H1 (cell line): ENCODE results near the gene TMEM114. TPM values are rescaled to one million over a fixed set of nuclear protein-coding genes. Genes with fewer than 3 reads are reported as not detected.
"Not testable (repeated sequence)": the region's sequence is repeated elsewhere in the genome, so short reads cannot be mapped to it uniquely, and the experiment has no call there.

ENCODE experiments used
- CTCF ChIA-PET: fragments of 300-600 bp; sonication (Branson Sonifier 250); formaldehyde crosslinking; loops from one replicate; lab custom pipeline; 2021; ENCODE audit not compliant: partially characterized antibody; lab: Charles Lee
- POLR2A ChIA-PET: fragments of 300-600 bp; sonication (Branson Sonifier 250); formaldehyde crosslinking; loops from one replicate; lab custom pipeline; 2021; ENCODE audit warnings: inconsistent platforms; ENCODE audit not compliant: partially characterized antibody; lab: Charles Lee
- DNase-seq, 2 experiments: peaks; one replicate each; pipeline versions ENCODE4 v3.0.0 to v3.0.0-alpha.2; 2010 to 2022; ENCODE audit warnings: low spot score in 2 of 2, low read depth in 1 of 2, mixed read lengths in 1 of 2
- FAIRE-seq: peaks from 2 replicates; lab custom pipeline; 2011; peaks lifted over from hg19 to GRCh38; lab: Jason Lieb, UNC
- H2AFZ ChIP-seq: 2 replicates; pipeline ENCODE4 v1.8.1; 2012; ENCODE audit warnings: low read length, inconsistent platforms
- H2AK5ac ChIP-seq: 2 replicates; pipeline ENCODE4 v1.6.1; 2013; ENCODE audit warnings: low read depth, low read length
- H2BK120ac ChIP-seq: replicated peaks from 2 replicates; pipeline ENCODE3; 2013; ENCODE audit warnings: low read depth, low read length, inconsistent platforms
- H2BK12ac ChIP-seq: 2 replicates; pipeline ENCODE4 v1.6.1; 2013; ENCODE audit warnings: low read depth, low read length
- H2BK15ac ChIP-seq: 2 replicates; pipeline ENCODE4 v1.6.1; 2013; ENCODE audit warnings: low read length
- H2BK20ac ChIP-seq: 2 replicates; pipeline ENCODE4 v1.6.1; 2013; ENCODE audit warnings: low read length
- H2BK5ac ChIP-seq: 2 replicates; pipeline ENCODE4 v1.6.1; 2013; ENCODE audit warnings: low read depth, low read length
- H3K14ac ChIP-seq: 2 replicates; pipeline ENCODE4 v1.6.1; 2013; ENCODE audit warnings: inconsistent platforms; ENCODE audit not compliant: insufficient read length
- H3K18ac ChIP-seq: 2 replicates; pipeline ENCODE4 v1.6.1; 2013; ENCODE audit warnings: low read length; ENCODE audit errors: extremely low read depth
- H3K23ac ChIP-seq: 2 replicates; pipeline ENCODE4 v1.6.1; 2013; ENCODE audit warnings: inconsistent platforms; ENCODE audit not compliant: insufficient read length
- H3K23me2 ChIP-seq: 2 replicates; pipeline ENCODE4 v1.6.1; 2013; ENCODE audit warnings: low read depth, low read length
- H3K27ac ChIP-seq: 2 replicates; pipeline ENCODE4 v1.6.1; 2011; ENCODE audit warnings: low read depth, low read length, inconsistent platforms
- H3K27me3 ChIP-seq, 4 experiments: replicated peaks in 1 of 4; 1 replicate in 1 of 4; 2 replicates in 3 of 4; pipeline versions ENCODE4 v1.6.1 to v1.8.1; 2011 to 2013; ENCODE audit warnings: low read length in 3 of 4, mild to moderate bottlenecking in 3 of 4, inconsistent platforms in 2 of 4, mixed read lengths in 2 of 4, moderate library complexity in 1 of 4; ENCODE audit not compliant: control insufficient read depth in 3 of 4, insufficient read depth in 3 of 4; ENCODE audit errors: extremely low read depth in 1 of 4
- H3K36me3 ChIP-seq, 4 experiments: 2 replicates each; pipeline versions ENCODE4 v1.6.1 to v1.8.1; 2011 to 2013; ENCODE audit warnings: mild to moderate bottlenecking in 4 of 4, low read length in 3 of 4, moderate library complexity in 2 of 4, control low read depth in 1 of 4, inconsistent platforms in 1 of 4; ENCODE audit not compliant: insufficient read depth in 4 of 4, control insufficient read depth in 2 of 4
- H3K4ac ChIP-seq: replicated peaks from 2 replicates; pipeline ENCODE3; 2013; ENCODE audit warnings: low read length, low read depth, mixed read lengths, inconsistent platforms; ENCODE audit not compliant: insufficient read length
- H3K4me1 ChIP-seq, 4 experiments: replicated peaks in 1 of 4; 1 replicate in 1 of 4; 2 replicates in 3 of 4; pipeline versions ENCODE4 v1.6.1 to v1.8.1; 2011 to 2013; ENCODE audit warnings: low read length in 3 of 4, inconsistent platforms in 2 of 4, mixed read lengths in 1 of 4; ENCODE audit not compliant: insufficient read depth in 4 of 4, control insufficient read depth in 3 of 4
- H3K4me2 ChIP-seq, 2 experiments: 2 replicates each; pipeline versions ENCODE4 v1.6.1 to v1.8.1; 2011 to 2013; ENCODE audit warnings: low read depth in 2 of 2, low read length in 2 of 2, control low read depth in 1 of 2, inconsistent platforms in 1 of 2, mild to moderate bottlenecking in 1 of 2; ENCODE audit not compliant: insufficient read depth in 1 of 2
- H3K4me3 ChIP-seq, 4 experiments: fragments of 200-600, 300-600 bp in 1 of 4; sonication (generic), shearing (Covaris generic), sonication (Bioruptor Twin) in 1 of 4; 2 replicates each; pipeline versions ENCODE4 v1.5.1 to v1.8.1; 2011 to 2016; ENCODE audit warnings: low read length in 4 of 4, low read depth in 3 of 4, control low read depth in 2 of 4, inconsistent platforms in 2 of 4, mild to moderate bottlenecking in 2 of 4, mixed read lengths in 1 of 4, moderate library complexity in 1 of 4; ENCODE audit not compliant: insufficient read depth in 2 of 4; ENCODE audit errors: extremely low read depth in 1 of 4
- H3K56ac ChIP-seq: replicated peaks from 2 replicates; pipeline ENCODE3; 2013; ENCODE audit warnings: low read depth, mild to moderate bottlenecking, mixed read lengths, low read length, inconsistent platforms; ENCODE audit not compliant: insufficient read length
- H3K79me1 ChIP-seq: 2 replicates; pipeline ENCODE4 v1.6.1; 2013; ENCODE audit warnings: low read depth, low read length, control low read depth
- H3K79me2 ChIP-seq, 2 experiments: 2 replicates each; pipeline versions ENCODE4 v1.6.1 to v1.8.1; 2012 to 2013; ENCODE audit warnings: low read length in 2 of 2, mild to moderate bottlenecking in 2 of 2, inconsistent platforms in 1 of 2; ENCODE audit not compliant: insufficient read depth in 2 of 2, control insufficient read depth in 1 of 2
- H3K9ac ChIP-seq, 4 experiments: replicated peaks in 1 of 4; 1 replicate in 1 of 4; 2 replicates in 3 of 4; pipeline versions ENCODE4 v1.6.1 to v1.8.1; 2011 to 2013; ENCODE audit warnings: low read depth in 3 of 4, low read length in 3 of 4, control low read depth in 2 of 4, mild to moderate bottlenecking in 2 of 4, moderate library complexity in 2 of 4, inconsistent platforms in 1 of 4; ENCODE audit errors: extremely low read depth in 1 of 4
- H3K9me3 ChIP-seq, 2 experiments: 2 replicates each; pipeline versions ENCODE4 v1.6.1 to v1.8.1; 2012 to 2013; ENCODE audit warnings: mild to moderate bottlenecking in 2 of 2, moderate library complexity in 2 of 2, control low read depth in 1 of 2, inconsistent platforms in 1 of 2, low read depth in 1 of 2, low read length in 1 of 2, mixed read lengths in 1 of 2; ENCODE audit not compliant: insufficient read depth in 2 of 2
- H4K20me1 ChIP-seq, 2 experiments: replicated peaks in 1 of 2; 2 replicates each; pipeline versions ENCODE3 to v1.8.1; 2011 to 2013; ENCODE audit warnings: inconsistent platforms in 2 of 2, low read length in 2 of 2, mild to moderate bottlenecking in 1 of 2; ENCODE audit not compliant: insufficient read depth in 2 of 2, control insufficient read depth in 1 of 2
- H4K5ac ChIP-seq: 2 replicates; pipeline ENCODE4 v1.6.1; 2013; ENCODE audit warnings: low read length, low read depth, mixed read lengths, inconsistent platforms; ENCODE audit not compliant: insufficient read length
- H4K8ac ChIP-seq: 2 replicates; pipeline ENCODE4 v1.8.0; 2013; ENCODE audit warnings: mild to moderate bottlenecking, moderate library complexity, low read length, inconsistent platforms; ENCODE audit not compliant: insufficient read depth; ENCODE audit errors: extremely low read depth
- H4K91ac ChIP-seq: replicated peaks from 2 replicates; pipeline ENCODE3; 2013; ENCODE audit warnings: low read length, mixed read lengths, inconsistent platforms; ENCODE audit not compliant: insufficient read length
- BRCA1 ChIP-seq: IDR thresholded peaks from 2 replicates; pipeline ENCODE4 v1.6.1; 2012; ENCODE audit warnings: low read depth, low read length, improper control_type of control experiment
- JUND ChIP-seq: IDR thresholded peaks from 2 replicates; pipeline ENCODE4 v1.6.1; 2011; ENCODE audit warnings: mild to moderate bottlenecking, improper control_type of control experiment, low read length
- RBBP5 ChIP-seq: IDR thresholded peaks from 2 replicates; pipeline ENCODE4 v1.7.1; 2012; ENCODE audit warnings: low read depth, mild to moderate bottlenecking, inconsistent platforms, low read length, moderate library complexity, borderline replicate concordance
- SIX5 ChIP-seq: IDR thresholded peaks from 2 replicates; pipeline ENCODE4 v1.6.1; 2011; ENCODE audit warnings: mild to moderate bottlenecking, low read depth, low read length
- WGBS, 2 experiments: shearing (Covaris generic) in 1 of 2; methylation state at CpG; one replicate each; pipeline versions ENCODE4 v1.1.6 to v1.1.7; 2013 to 2015; ENCODE audit warnings: low lambda C conversion rate in 2 of 2, mixed read lengths in 2 of 2, inconsistent platforms in 1 of 2, low coverage in 1 of 2, missing lambda C conversion rate in 1 of 2; ENCODE audit not compliant: insufficient replicate concordance in 2 of 2, insufficient coverage in 1 of 2, insufficient read length in 1 of 2; ENCODE audit errors: extremely low coverage in 1 of 2, missing lambda C conversion rate in 1 of 2; 5-methylcytosine and 5-hydroxymethylcytosine counted together
- polyA plus RNA-seq, 7 experiments: library from polyadenylated mRNA; depleted of rRNA in 3 of 7; stranded (reverse) in 5 of 7; unstranded in 2 of 7; fragments of >200 nt in 5 of 7; fragments of 200-250 nt in 2 of 7; gene quantifications; 1 replicate in 5 of 7; 2 replicates in 1 of 7; 4 replicates in 1 of 7; pipeline versions ENCODE4 v1.2.1 to v1.2.3, GENCODE V29; 2011 to 2013; ENCODE audit warnings: missing spikeins in 2 of 7, mixed read lengths in 2 of 7
- total RNA-seq: library from RNA; stranded (reverse); fragmentation: NEBNext Ultra II Directional; extraction: Animal tissue kit (Norgen Biotek cat#: 25700); gene quantifications from 2 replicates; pipeline ENCODE4 v1.2.1, GENCODE V29; 2021
- TF ChIP-seq, protein P1 (sequence below), 3 experiments: IDR thresholded peaks; 1 replicate in 2 of 3; 2 replicates in 1 of 3; pipeline versions ENCODE4 v1.5.1 to v1.6.1; 2011; ENCODE audit warnings: low read length in 3 of 3, mild to moderate bottlenecking in 3 of 3, inconsistent platforms in 2 of 3, low read depth in 1 of 3, moderate library complexity in 1 of 3; ENCODE audit not compliant: insufficient read depth in 1 of 3; ENCODE audit errors: control extremely low read depth in 1 of 3
- TF ChIP-seq, protein P2 (sequence below): IDR thresholded peaks from 2 replicates; pipeline ENCODE4 v1.6.1; 2011; ENCODE audit warnings: low read length, improper control_type of control experiment

TMEM114 gene
- total and polyA plus RNA-seq, 2 of the 8 experiments (the other 6 are each of a cell fraction or from before 2014, with no cell fraction given) = 1.6 to 2.9 TPM

DNA sequence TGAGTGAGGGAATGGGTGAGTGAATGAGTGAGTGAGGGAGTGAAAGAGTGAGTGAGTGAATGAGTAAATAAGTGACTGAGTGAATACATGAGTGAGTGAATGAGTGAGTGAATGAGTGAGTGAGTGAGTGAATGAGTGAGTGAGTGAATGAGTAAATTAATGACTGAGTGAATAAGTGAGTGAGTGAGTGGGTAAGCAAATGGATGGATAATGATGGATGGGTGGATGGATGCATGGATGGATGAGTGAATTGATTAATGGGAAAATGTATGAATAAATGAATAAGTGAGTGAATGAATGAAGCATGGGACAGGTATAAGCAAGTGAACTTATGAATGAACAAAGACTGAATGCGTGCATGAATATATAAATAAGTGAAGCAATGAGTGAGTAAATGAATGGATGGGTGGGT, 25.4 kb downstream of the TMEM114 start (continued):
- TF ChIP-seq, protein P1, sequence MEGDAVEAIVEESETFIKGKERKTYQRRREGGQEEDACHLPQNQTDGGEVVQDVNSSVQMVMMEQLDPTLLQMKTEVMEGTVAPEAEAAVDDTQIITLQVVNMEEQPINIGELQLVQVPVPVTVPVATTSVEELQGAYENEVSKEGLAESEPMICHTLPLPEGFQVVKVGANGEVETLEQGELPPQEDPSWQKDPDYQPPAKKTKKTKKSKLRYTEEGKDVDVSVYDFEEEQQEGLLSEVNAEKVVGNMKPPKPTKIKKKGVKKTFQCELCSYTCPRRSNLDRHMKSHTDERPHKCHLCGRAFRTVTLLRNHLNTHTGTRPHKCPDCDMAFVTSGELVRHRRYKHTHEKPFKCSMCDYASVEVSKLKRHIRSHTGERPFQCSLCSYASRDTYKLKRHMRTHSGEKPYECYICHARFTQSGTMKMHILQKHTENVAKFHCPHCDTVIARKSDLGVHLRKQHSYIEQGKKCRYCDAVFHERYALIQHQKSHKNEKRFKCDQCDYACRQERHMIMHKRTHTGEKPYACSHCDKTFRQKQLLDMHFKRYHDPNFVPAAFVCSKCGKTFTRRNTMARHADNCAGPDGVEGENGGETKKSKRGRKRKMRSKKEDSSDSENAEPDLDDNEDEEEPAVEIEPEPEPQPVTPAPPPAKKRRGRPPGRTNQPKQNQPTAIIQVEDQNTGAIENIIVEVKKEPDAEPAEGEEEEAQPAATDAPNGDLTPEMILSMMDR (IDR thresholded peaks at IDR 0.05; ENCODE audit: control extremely low read depth in 1 of 3, insufficient read depth in 1 of 3, low read depth in 1 of 3, low read length in 3 of 3) = no peak
- TF ChIP-seq SIX5 (no peak), JUND (no peak), RBBP5 (no peak), BRCA1 (no peak)
- TF ChIP-seq, protein P2, sequence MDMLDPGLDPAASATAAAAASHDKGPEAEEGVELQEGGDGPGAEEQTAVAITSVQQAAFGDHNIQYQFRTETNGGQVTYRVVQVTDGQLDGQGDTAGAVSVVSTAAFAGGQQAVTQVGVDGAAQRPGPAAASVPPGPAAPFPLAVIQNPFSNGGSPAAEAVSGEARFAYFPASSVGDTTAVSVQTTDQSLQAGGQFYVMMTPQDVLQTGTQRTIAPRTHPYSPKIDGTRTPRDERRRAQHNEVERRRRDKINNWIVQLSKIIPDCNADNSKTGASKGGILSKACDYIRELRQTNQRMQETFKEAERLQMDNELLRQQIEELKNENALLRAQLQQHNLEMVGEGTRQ = no peak

DNA sequence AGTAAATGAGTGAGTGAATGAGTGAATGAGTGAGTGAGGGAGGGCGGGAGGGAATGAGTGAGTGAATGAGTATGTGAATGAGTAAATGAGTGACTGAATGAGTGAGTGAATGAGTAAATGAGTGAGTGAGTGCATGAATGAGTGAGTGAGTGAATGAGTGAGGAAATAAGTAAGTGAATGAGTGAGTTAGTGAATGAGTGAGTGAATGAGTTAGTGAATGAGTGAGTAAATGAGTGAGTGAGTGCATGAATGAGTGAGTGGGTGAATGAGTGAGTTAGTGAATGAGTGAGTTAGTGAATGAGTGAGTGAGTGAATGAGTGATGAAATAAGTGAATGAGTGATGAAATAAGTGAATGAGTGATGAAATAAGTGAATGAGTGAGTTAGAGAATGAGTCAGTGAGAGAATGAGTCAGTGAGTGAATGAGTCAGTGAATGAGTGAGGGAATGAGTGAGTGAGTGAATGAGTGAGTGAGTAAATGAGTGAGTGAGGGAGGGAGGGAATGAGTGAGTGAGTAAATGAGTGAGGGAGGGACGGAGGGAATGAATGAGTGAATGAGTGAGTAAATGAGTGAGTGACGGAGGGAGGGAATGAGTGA, 26.3 kb downstream of the TMEM114 start:
- H2BK120ac ChIP-seq, H3K14ac ChIP-seq, H2BK12ac ChIP-seq, H4K20me1 ChIP-seq, FAIRE-seq, H3K4ac ChIP-seq, H2BK5ac ChIP-seq, DNase-seq, CTCF ChIA-PET, H3K9ac ChIP-seq, H2BK20ac ChIP-seq, H4K91ac ChIP-seq, H3K23ac ChIP-seq, H3K79me2 ChIP-seq, H3K4me3 ChIP-seq, H4K8ac ChIP-seq, H4K5ac ChIP-seq, H3K27ac ChIP-seq, H3K36me3 ChIP-seq, H3K56ac ChIP-seq, POLR2A ChIA-PET, H2AFZ ChIP-seq, H3K79me1 ChIP-seq, H3K18ac ChIP-seq, H2AK5ac ChIP-seq, H3K27me3 ChIP-seq, H3K4me2 ChIP-seq, H3K9me3 ChIP-seq: not testable (repeated sequence)
- Histone ChIP-seq H3K23me2 (peaks cover 35% of the 10 kb centered on the region), H2BK15ac (0 out of 2 replicates have a peak overlapping the region, but pooled peaks have one; percentile 98), H3K4me1 (peaks cover 0 to 15% (median 2%) of the 10 kb centered on the region in 4 experiments; a peak in 4 of 7 replicates)
- 76 to 100% methylated on average over 2 to 3 of the region's 3 CpGs for WGBS, 2 experiments
